K562 (cell line): ENCODE results near the gene MTHFD2. TPM values are rescaled to one million over a fixed set of nuclear protein-coding genes. Genes with fewer than 3 reads are reported as not detected.

Experiments used
- CEBPG ChIP-seq, 3 experiments: fragments of 200-800 bp in 1 of 3; sonication (Bioruptor generic) in 1 of 3; sonication (generic) in 1 of 3; formaldehyde crosslinking in 1 of 3; IDR thresholded peaks in 2 of 3; conservative IDR thresholded peaks in 1 of 3; 2 replicates each; pipeline versions ENCODE4 v1.6.1 to v1.8.0; 2016 to 2022; ENCODE audit warnings: missing compliant biosample characterization in 2 of 3, missing genetic modification characterization in 2 of 3, mild to moderate bottlenecking in 1 of 3, missing genetic modification reagents in 1 of 3
- CGGBP1 ChIP-seq: fragments of 250-450 bp; sonication (Bioruptor Pico); IDR thresholded peaks from 2 replicates; pipeline ENCODE4 v1.9.0; 2021; ENCODE audit warnings: mild to moderate bottlenecking
- E4F1 ChIP-seq: fragments of 250-450 bp; sonication (Bioruptor Pico); IDR thresholded peaks from 2 replicates; pipeline ENCODE4 v1.5.0; 2021; ENCODE audit warnings: mild to moderate bottlenecking, borderline replicate concordance
- KDM4B ChIP-seq, 2 experiments: fragments of 450-650 bp in 1 of 2; sonication (generic) in 1 of 2; IDR thresholded peaks; 2 replicates each; pipeline ENCODE4 v1.6.1; 2016 to 2017; ENCODE audit warnings: borderline replicate concordance in 2 of 2, antibody characterized with exemption in 1 of 2, low read depth in 1 of 2, mild to moderate bottlenecking in 1 of 2
- KDM5B ChIP-seq: fragments of 200-600 bp; sonication (generic); IDR thresholded peaks from 2 replicates; pipeline ENCODE4 v1.6.1; 2012; ENCODE audit warnings: low read depth, mild to moderate bottlenecking, moderate library complexity, low read length, control low read depth, inconsistent platforms; ENCODE audit not compliant: insufficient replicate concordance
- NCOA1 ChIP-seq: fragments of 450-650 bp; IDR thresholded peaks from 2 replicates; pipeline ENCODE4 v1.6.1; 2016; ENCODE audit warnings: low read depth
- NR2C2 ChIP-seq, 2 experiments: fragments of 200-800 bp in 1 of 2; sonication (Bioruptor generic) in 1 of 2; sonication (generic) in 1 of 2; formaldehyde crosslinking in 1 of 2; IDR thresholded peaks; 2 replicates each; pipeline versions ENCODE4 v1.6.1 to v1.8.0; 2016 to 2022; ENCODE audit warnings: mild to moderate bottlenecking in 1 of 2, missing compliant biosample characterization in 1 of 2, missing genetic modification characterization in 1 of 2, missing genetic modification reagents in 1 of 2
- PATZ1 ChIP-seq: fragments of 250-450 bp; sonication (Bioruptor Pico); IDR thresholded peaks from 2 replicates; pipeline ENCODE4 v1.5.0; 2020; ENCODE audit warnings: mild to moderate bottlenecking, borderline replicate concordance
- SRSF1 ChIP-seq: fragments of 200-400 bp; formaldehyde crosslinking; IDR thresholded peaks from 2 replicates; pipeline ENCODE4 v1.6.1; 2017; ENCODE audit warnings: mild to moderate bottlenecking, low read depth, low read length, moderate library complexity
- YY1 ChIP-seq, 3 experiments: IDR thresholded peaks; 2 replicates each; pipeline ENCODE4 v1.6.1; 2011; ENCODE audit warnings: low read length in 2 of 3, mild to moderate bottlenecking in 2 of 3, moderate library complexity in 2 of 3, borderline replicate concordance in 1 of 3, control low read depth in 1 of 3, low read depth in 1 of 3; ENCODE audit not compliant: insufficient read depth in 3 of 3, insufficient replicate concordance in 2 of 3, control insufficient read depth in 1 of 3, insufficient read length in 1 of 3; ENCODE audit errors: extremely low read depth in 1 of 3
- ZNF318 ChIP-seq, 2 experiments: fragments of 450-650 bp; IDR thresholded peaks; 2 replicates each; pipeline ENCODE4 v1.6.1; 2016; ENCODE audit warnings: mild to moderate bottlenecking in 2 of 2, borderline replicate concordance in 1 of 2, low read depth in 1 of 2, moderate library complexity in 1 of 2
- polyA plus RNA-seq, 8 experiments: library from polyadenylated mRNA; depleted of rRNA in 4 of 8; stranded (reverse) in 5 of 8; unstranded in 3 of 8; fragments of >200 nt; fragmentation: Nextera tagmentation in 2 of 8; fragmentation: Illumina TruSeq in 1 of 8; extraction: Ambion mirVana in 2 of 8; extraction: Trizol in 1 of 8; gene quantifications; 2 replicates each; pipeline versions ENCODE4 v1.2.1 to v1.2.3, GENCODE V29; 2011 to 2014; ENCODE audit warnings: inconsistent platforms in 1 of 8, missing spikeins in 1 of 8
- total RNA-seq, 7 experiments: library from RNA; depleted of rRNA in 6 of 7; stranded (reverse); fragments of >200 nt in 6 of 7; fragmentation: Illumina TruSeq in 2 of 7; extraction: Trizol in 2 of 7; gene quantifications; 2 replicates each; pipeline versions ENCODE4 v1.2.1 to v1.2.3, GENCODE V29; 2011 to 2021; ENCODE audit warnings: low replicate concordance in 1 of 7

Gene MTHFD2
- total and polyA plus RNA-seq, 9 of the 15 experiments (the other 6 are each of a cell fraction or from before 2014, with no cell fraction given) = 113 to 520 (median 234) TPM

- TF ChIP-seq ZNF318 (IDR thresholded peaks at IDR 0.05; ENCODE audit: borderline replicate concordance in 1 of 2, low read depth in 1 of 2) = no peak
- TF ChIP-seq YY1 (IDR thresholded peaks at IDR 0.05; ENCODE audit: borderline replicate concordance in 1 of 3, control insufficient read depth in 1 of 3, extremely low read depth in 1 of 3, insufficient read depth in 3 of 3, insufficient read length in 1 of 3, insufficient replicate concordance in 2 of 3, low read depth in 1 of 3, low read length in 2 of 3) = peak in 1 of 3 experiments; percentile 21
- no peak for TF ChIP-seq PATZ1 (CRISPR knock-in tag)
- TF ChIP-seq CGGBP1 (CRISPR knock-in tag) = no peak
- TF ChIP-seq NCOA1 = 0 out of 2 replicates have a peak, but pooled peaks have one; percentile 52
- TF ChIP-seq KDM4B (IDR thresholded peaks at IDR 0.05; ENCODE audit: borderline replicate concordance in 2 of 2, low read depth in 1 of 2) = 0 out of 4 replicates have a peak, but pooled peaks of 1 of the 2 experiments have one; percentile 43
- no peak for TF ChIP-seq SRSF1
- TF ChIP-seq E4F1 = no peak
- TF ChIP-seq CEBPG (CRISPR knock-in tag; IDR thresholded peaks at IDR 0.05) = peak; percentile 12; the same call in 1 of the 2 replicates
- TF ChIP-seq CEBPG (tag; conservative IDR thresholded peaks at IDR 0.05 in 1 of 2, IDR thresholded peaks at IDR 0.05 in 1 of 2) = no peak
- TF ChIP-seq NR2C2 (CRISPR knock-in tag; IDR thresholded peaks at IDR 0.05) = no peak
- peak; percentile 26; the same call in 1 of the 2 replicates for TF ChIP-seq NR2C2 (tag; IDR thresholded peaks at IDR 0.05)
- TF ChIP-seq KDM5B = no peak
Observed at GRCh38 chr2:74181739-74182138, 16.7 kb upstream of the MTHFD2 start (continued).
